Testis (tissue), 3 donors: ENCODE data around the gene PRKG2. TPM values are rescaled to one million over a fixed set of nuclear protein-coding genes. Genes with fewer than 3 reads are reported as not detected.
A peak's percentile ranks its signal among the peaks of the same experiment; 100 is the strongest.

Experiments
- DNase-seq: peaks from one replicate; pipeline ENCODE4 v3.0.0-alpha.2; 2019
- H3K27ac ChIP-seq, 2 donors: fragments of 200-600 bp; sonication (generic); one replicate each; pipeline ENCODE4 v1.5.1; 2019
- H3K27me3 ChIP-seq: fragments of 200-600 bp; sonication (generic); one replicate; pipeline ENCODE4 v1.5.1; 2019
- H3K36me3 ChIP-seq: fragments of 200-600 bp; sonication (generic); one replicate; pipeline ENCODE4 v1.5.1; 2017; ENCODE audit warnings: low read depth; ENCODE audit errors: missing control alignments
- H3K4me1 ChIP-seq: fragments of 200-600 bp; sonication (generic); one replicate; pipeline ENCODE4 v1.5.1; 2019
- H3K4me3 ChIP-seq, 2 donors: fragments of 200-600 bp; sonication (generic); one replicate each; pipeline ENCODE4 v1.5.1; 2017 to 2019
- H3K9me3 ChIP-seq: fragments of 200-600 bp; sonication (generic); one replicate; pipeline ENCODE4 v1.5.1; 2017
- POLR2A ChIP-seq: fragments of 450-650 bp; IDR thresholded peaks from one replicate; pipeline ENCODE4 v1.6.1; 2017; ENCODE audit warnings: antibody characterized with exemption, mild to moderate bottlenecking, moderate library complexity
- WGBS, 2 donors: methylation state at CpG; one replicate each; pipeline ENCODE4 v1.1.5; 2018; 5-methylcytosine and 5-hydroxymethylcytosine counted together
- intact Hi-C: fragments of 100-400 bp; cut with DNase I; formaldehyde crosslinking; loops from one replicate; pipeline ENCODE4 v1.15.1; 2023; ENCODE audit warnings: low total_unique reads
- polyA plus RNA-seq: library from polyadenylated mRNA; stranded (reverse); fragments of 350-450 nt; fragmentation: Illumina TruSeq; extraction: RNeasy Lipid Tissue Mini Kit (QIAGEN cat#74804); gene quantifications from one replicate; pipeline ENCODE4 v1.2.3, GENCODE V29; 2014; ENCODE audit warnings: low read depth, low replicate concordance; ENCODE audit not compliant: insufficient read depth
- total RNA-seq, 2 donors: library from RNA; depleted of rRNA; stranded (reverse); fragments of >200 nt; gene quantifications; one replicate each; pipeline ENCODE4 v1.2.3, GENCODE V29; 2016
- TF ChIP-seq, protein P1 (sequence below), 3 experiments: fragments of 450-650 bp in 2 of 3; fragments of 200-600 bp in 1 of 3; sonication (generic) in 1 of 3; IDR thresholded peaks; one replicate each; pipeline ENCODE4 v1.5.1; 2016 to 2019; ENCODE audit warnings: antibody characterized with exemption in 3 of 3, mild to moderate bottlenecking in 2 of 3, moderate library complexity in 1 of 3

Gene PRKG2
- total and polyA plus RNA-seq, 3 donors from 2014 or later: 1.3 to 2.4 (median 1.7) TPM

DNA sequence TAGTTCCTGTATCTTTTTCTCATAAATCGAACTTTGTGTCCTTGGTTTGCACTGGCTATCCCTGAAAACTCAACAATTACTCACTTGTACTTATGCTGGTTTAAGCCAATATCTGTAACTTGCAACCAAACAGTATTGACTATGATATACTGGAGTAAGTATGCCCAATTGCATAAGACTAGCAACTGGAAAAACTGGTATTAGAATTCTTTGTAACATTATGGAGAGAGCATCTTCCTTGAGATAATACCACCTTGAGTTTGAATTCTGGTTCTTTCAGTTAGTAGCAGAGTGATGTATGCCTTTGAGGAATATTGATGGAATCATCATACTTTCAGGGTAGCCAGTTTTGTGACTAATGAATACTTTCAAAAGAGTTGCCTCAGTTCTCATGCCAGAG, 156.4 kb downstream of the PRKG2 start:
- H3K9me3 ChIP-seq: no peaks in the 10 kb centered on the region
- 47 to 57% methylated on average over 1 of the region's 1 CpG for WGBS, 2 donors
- intact Hi-C loops: no loop called here
- no peak overlapping the region for H3K27ac ChIP-seq
- H3K36me3 ChIP-seq: no peaks in the 10 kb centered on the region
- H3K4me3 ChIP-seq: no peak overlapping the region
- no peaks in the 10 kb centered on the region for H3K27me3 ChIP-seq
- DNase-seq: no peak
- TF ChIP-seq POLR2A: no peak
- TF ChIP-seq, protein P1, sequence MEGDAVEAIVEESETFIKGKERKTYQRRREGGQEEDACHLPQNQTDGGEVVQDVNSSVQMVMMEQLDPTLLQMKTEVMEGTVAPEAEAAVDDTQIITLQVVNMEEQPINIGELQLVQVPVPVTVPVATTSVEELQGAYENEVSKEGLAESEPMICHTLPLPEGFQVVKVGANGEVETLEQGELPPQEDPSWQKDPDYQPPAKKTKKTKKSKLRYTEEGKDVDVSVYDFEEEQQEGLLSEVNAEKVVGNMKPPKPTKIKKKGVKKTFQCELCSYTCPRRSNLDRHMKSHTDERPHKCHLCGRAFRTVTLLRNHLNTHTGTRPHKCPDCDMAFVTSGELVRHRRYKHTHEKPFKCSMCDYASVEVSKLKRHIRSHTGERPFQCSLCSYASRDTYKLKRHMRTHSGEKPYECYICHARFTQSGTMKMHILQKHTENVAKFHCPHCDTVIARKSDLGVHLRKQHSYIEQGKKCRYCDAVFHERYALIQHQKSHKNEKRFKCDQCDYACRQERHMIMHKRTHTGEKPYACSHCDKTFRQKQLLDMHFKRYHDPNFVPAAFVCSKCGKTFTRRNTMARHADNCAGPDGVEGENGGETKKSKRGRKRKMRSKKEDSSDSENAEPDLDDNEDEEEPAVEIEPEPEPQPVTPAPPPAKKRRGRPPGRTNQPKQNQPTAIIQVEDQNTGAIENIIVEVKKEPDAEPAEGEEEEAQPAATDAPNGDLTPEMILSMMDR (IDR thresholded peaks at IDR 0.05): no peak
- no peaks in the 10 kb centered on the region for H3K4me1 ChIP-seq

DNA sequence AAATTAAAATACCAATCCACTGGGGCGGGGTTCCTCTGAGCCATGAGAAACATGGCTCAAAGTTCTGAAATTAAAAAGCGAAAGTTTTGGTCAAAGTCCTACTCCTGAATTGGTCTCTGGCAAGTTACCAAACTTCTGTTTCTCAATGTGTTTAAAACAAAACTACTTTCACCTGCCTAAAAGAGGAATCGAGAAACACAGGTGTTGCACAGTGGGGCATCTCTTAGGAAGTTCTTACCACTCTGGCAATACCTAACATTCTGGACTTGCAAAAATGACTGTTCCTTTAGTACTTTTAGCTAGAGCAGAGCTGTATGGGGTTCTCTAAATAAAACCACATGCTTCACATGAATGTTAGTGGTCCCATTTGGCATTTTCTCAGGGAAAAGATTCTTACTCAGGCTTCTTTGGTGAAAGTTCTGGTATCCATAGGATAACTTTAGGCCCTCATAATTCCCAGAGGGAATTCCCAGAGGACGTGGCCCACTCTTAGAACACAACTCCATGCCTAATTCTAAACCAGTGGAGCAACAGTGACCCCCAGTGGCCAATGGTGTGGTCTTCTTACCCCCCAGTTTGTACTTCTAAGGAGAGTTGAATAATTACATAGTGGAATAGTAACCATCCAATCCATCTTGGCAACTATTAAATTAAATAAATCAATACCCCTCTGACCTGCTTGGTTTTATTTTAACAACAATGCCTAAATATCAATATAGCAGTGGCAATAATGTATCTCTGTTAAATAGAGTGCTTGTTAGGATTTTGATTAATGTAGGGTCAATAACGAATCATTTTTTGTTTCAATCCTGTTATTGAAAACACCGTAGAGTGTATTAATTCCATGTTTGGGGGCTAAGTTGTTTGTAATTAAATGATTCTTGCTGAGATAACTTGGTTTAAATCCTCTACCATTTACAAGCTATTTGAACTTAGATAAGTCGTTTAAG, 162.6 kb downstream of the PRKG2 start:
- Histone ChIP-seq H3K27me3 (no peaks in the 10 kb centered on the region), H3K4me3 (no peak overlapping the region), H3K4me1 (no peaks in the 10 kb centered on the region), H3K27ac (no peak overlapping the region), H3K36me3 (no peaks in the 10 kb centered on the region), H3K9me3 (no peaks in the 10 kb centered on the region)
- DNase-seq: peak; percentile 75
- 70 to 71% methylated on average over 7 of the region's 7 CpGs for WGBS, 2 donors
- TF ChIP-seq, protein P1 (IDR thresholded peaks at IDR 0.05): peak; percentile 28 to 61 (median 48)
- no peak for TF ChIP-seq POLR2A
- intact Hi-C loops: no loop called here

DNA sequence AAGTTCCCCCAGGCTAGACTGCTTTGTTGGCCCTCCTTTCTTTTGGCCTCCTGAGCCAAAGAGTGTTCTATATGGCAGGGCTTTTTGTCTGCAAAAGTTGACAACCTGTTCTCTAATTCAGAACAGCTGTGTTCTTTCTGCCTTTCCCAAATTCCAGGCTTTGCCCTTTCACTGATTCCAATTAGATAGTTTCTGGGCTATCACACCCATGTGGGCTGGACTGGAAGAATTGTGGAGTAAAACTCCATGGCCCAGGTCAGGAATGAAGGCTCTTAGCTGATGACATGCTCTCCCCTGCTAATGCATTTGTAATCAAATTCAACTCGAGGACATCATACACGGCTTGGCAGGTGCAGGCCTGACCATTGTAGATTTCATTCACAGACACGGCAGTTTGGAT, 165.1 kb downstream of the PRKG2 start:
- no peak for DNase-seq
- no peaks in the 10 kb centered on the region for H3K36me3 ChIP-seq
- H3K4me1 ChIP-seq: no peaks in the 10 kb centered on the region
- no peaks in the 10 kb centered on the region for H3K9me3 ChIP-seq
- intact Hi-C loops: no loop called here
- H3K27me3 ChIP-seq: no peaks in the 10 kb centered on the region
- TF ChIP-seq, protein P1 (IDR thresholded peaks at IDR 0.05): no peak
- TF ChIP-seq POLR2A: no peak
- WGBS, 2 donors: 40 to 63% methylated on average over 3 of the region's 3 CpGs
- H3K4me3 ChIP-seq: no peak overlapping the region
- H3K27ac ChIP-seq: no peak overlapping the region

DNA sequence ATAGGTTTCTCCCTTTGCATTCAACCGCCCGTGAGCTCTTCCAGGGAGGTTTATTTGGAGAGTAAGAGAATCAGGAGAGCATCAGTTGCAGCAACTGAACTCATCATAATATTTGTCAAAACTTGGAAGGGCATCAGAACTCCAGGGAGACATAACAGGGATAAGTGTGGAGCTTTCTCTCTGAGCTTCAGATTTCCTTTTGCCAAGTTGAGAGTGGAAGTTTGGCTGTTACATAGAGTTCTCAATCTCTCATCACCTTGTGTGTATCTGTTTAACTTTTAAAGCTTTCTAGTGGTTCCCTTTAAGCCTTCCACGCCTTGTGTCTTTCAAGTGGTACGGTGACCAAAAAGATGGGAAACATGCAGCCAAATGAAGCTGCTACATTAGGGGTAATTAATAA, 165.7 kb downstream of the PRKG2 start:
- Histone ChIP-seq H3K4me1 (no peaks in the 10 kb centered on the region), H3K36me3 (no peaks in the 10 kb centered on the region), H3K27me3 (no peaks in the 10 kb centered on the region), H3K27ac (no peak overlapping the region), H3K4me3 (no peak overlapping the region), H3K9me3 (no peaks in the 10 kb centered on the region)
- 47 to 67% methylated on average over 4 of the region's 4 CpGs for WGBS, 2 donors
- TF ChIP-seq, protein P1 (IDR thresholded peaks at IDR 0.05): no peak
- no peak for TF ChIP-seq POLR2A
- no peak for DNase-seq
- intact Hi-C loops: no loop called here
